Hepatocyte (in vitro differentiated cells): Measurements from ENCODE around the gene SYNPR. TPM values are rescaled to one million over a fixed set of nuclear protein-coding genes. Genes with fewer than 3 reads are reported as not detected.
A peak's percentile ranks its signal among the peaks of the same experiment; 100 is the strongest.

Source experiments
- DNase-seq: peaks from one replicate; pipeline ENCODE4 v3.0.0-alpha.2; 2016; ENCODE audit warnings: low spot score
- H2AFZ ChIP-seq: fragments of 200-600 bp; sonication (generic); 2 replicates; pipeline ENCODE4 v1.6.0; 2016; ENCODE audit warnings: antibody characterized with exemption, mild to moderate bottlenecking
- H3K27ac ChIP-seq: fragments of 200-600 bp; sonication (generic); 2 replicates; pipeline ENCODE4 v1.5.1; 2016; ENCODE audit warnings: mild to moderate bottlenecking
- H3K27me3 ChIP-seq: fragments of 200-600 bp; sonication (generic); 2 replicates; pipeline ENCODE4 v1.6.1; 2016
- H3K36me3 ChIP-seq: fragments of 200-600 bp; sonication (generic); replicated peaks from 2 replicates; pipeline ENCODE4 v1.5.1; 2016; ENCODE audit warnings: low read depth; ENCODE audit not compliant: insufficient read depth
- H3K4me1 ChIP-seq: fragments of 200-600 bp; sonication (generic); 2 replicates; pipeline ENCODE4 v1.5.1; 2016; ENCODE audit warnings: mild to moderate bottlenecking, moderate library complexity; ENCODE audit not compliant: insufficient read depth
- H3K4me2 ChIP-seq: fragments of 200-600 bp; sonication (generic); 2 replicates; pipeline ENCODE4 v1.6.0; 2016
- H3K4me3 ChIP-seq: fragments of 200-600 bp; sonication (generic); 2 replicates; pipeline ENCODE4 v1.5.1; 2016; ENCODE audit warnings: mild to moderate bottlenecking
- H3K79me2 ChIP-seq: fragments of 200-600 bp; sonication (generic); 2 replicates; pipeline ENCODE4 v1.6.0; 2017; ENCODE audit warnings: mild to moderate bottlenecking
- H3K9me2 ChIP-seq: fragments of 200-600 bp; sonication (generic); replicated peaks from 2 replicates; pipeline ENCODE4 v1.6.0; 2017; ENCODE audit warnings: mild to moderate bottlenecking; ENCODE audit not compliant: insufficient read depth
- H3K9me3 ChIP-seq: fragments of 200-600 bp; sonication (generic); 2 replicates; pipeline ENCODE4 v1.5.1; 2016; ENCODE audit warnings: low read depth, mild to moderate bottlenecking
- H4K20me1 ChIP-seq: fragments of 200-600 bp; sonication (generic); 2 replicates; pipeline ENCODE4 v1.6.0; 2016; ENCODE audit warnings: mild to moderate bottlenecking; ENCODE audit not compliant: insufficient read depth, poor library complexity, severe bottlenecking
- EZH2 ChIP-seq: fragments of 200-600 bp; sonication (generic); IDR thresholded peaks from 2 replicates; pipeline ENCODE4 v1.6.1; 2016; ENCODE audit warnings: antibody characterized with exemption, mild to moderate bottlenecking, borderline replicate concordance
- EZH2phosphoT487 ChIP-seq: fragments of 200-600 bp; sonication (generic); IDR thresholded peaks from one replicate; pipeline ENCODE4 v1.6.1; 2018; ENCODE audit warnings: antibody characterized with exemption, mild to moderate bottlenecking, low read depth, moderate library complexity; ENCODE audit not compliant: unreplicated experiment, severe bottlenecking
- WGBS: methylation state at CpG from one replicate; pipeline ENCODE4 v1.1.6; 2016; ENCODE audit warnings: low lambda C conversion rate; ENCODE audit errors: missing lambda C conversion rate; 5-methylcytosine and 5-hydroxymethylcytosine counted together
- polyA plus RNA-seq: library from polyadenylated mRNA; unstranded; fragments of >200 nt; fragmentation: Nextera tagmentation; extraction: Ambion mirVana; gene quantifications from 2 replicates; pipeline ENCODE4 v1.2.1, GENCODE V29; 2016
- total RNA-seq: library from RNA; depleted of rRNA; stranded (reverse); fragments of >200 nt; gene quantifications from 2 replicates; pipeline ENCODE4 v1.2.3, GENCODE V29; 2014
- TF ChIP-seq, protein P1 (sequence below): fragments of 200-600 bp; sonication (generic); IDR thresholded peaks from 2 replicates; pipeline ENCODE4 v1.5.1; 2016; ENCODE audit warnings: antibody characterized with exemption, mild to moderate bottlenecking; ENCODE audit not compliant: poor library complexity

SYNPR gene
- total and polyA plus RNA-seq, 2 experiments from 2014 or later = 0.37 TPM; not detected in 1

GRCh38 chr3:63400246-63400860, 122.2 kb downstream of the SYNPR start:
- no peak overlapping the region for H3K4me3 ChIP-seq
- no peaks in the 10 kb centered on the region for H3K79me2 ChIP-seq
- no peaks in the 10 kb centered on the region for H3K27me3 ChIP-seq
- H3K4me1 ChIP-seq = no peaks in the 10 kb centered on the region
- no peaks in the 10 kb centered on the region for H4K20me1 ChIP-seq
- no peak overlapping the region for H3K27ac ChIP-seq
- no peak for TF ChIP-seq EZH2
- no peak overlapping the region for H3K4me2 ChIP-seq
- H3K9me2 ChIP-seq = no peaks in the 10 kb centered on the region
- no peak overlapping the region for H2AFZ ChIP-seq
- WGBS = 74% methylated on average over 6 of the region's 6 CpGs
- peak; percentile 9 for DNase-seq
- H3K9me3 ChIP-seq = no peaks in the 10 kb centered on the region
- no peaks in the 10 kb centered on the region for H3K36me3 ChIP-seq

GRCh38 chr3:63405882-63406281, 127.8 kb downstream of the SYNPR start:
- no peak overlapping the region for H3K4me2 ChIP-seq
- no peak overlapping the region for H2AFZ ChIP-seq
- no peaks in the 10 kb centered on the region for H3K79me2 ChIP-seq
- WGBS = 80% methylated on average over 3 of the region's 3 CpGs
- no peaks in the 10 kb centered on the region for H3K4me1 ChIP-seq
- no peaks in the 10 kb centered on the region for H4K20me1 ChIP-seq
- no peaks in the 10 kb centered on the region for H3K9me3 ChIP-seq
- TF ChIP-seq, protein P1, sequence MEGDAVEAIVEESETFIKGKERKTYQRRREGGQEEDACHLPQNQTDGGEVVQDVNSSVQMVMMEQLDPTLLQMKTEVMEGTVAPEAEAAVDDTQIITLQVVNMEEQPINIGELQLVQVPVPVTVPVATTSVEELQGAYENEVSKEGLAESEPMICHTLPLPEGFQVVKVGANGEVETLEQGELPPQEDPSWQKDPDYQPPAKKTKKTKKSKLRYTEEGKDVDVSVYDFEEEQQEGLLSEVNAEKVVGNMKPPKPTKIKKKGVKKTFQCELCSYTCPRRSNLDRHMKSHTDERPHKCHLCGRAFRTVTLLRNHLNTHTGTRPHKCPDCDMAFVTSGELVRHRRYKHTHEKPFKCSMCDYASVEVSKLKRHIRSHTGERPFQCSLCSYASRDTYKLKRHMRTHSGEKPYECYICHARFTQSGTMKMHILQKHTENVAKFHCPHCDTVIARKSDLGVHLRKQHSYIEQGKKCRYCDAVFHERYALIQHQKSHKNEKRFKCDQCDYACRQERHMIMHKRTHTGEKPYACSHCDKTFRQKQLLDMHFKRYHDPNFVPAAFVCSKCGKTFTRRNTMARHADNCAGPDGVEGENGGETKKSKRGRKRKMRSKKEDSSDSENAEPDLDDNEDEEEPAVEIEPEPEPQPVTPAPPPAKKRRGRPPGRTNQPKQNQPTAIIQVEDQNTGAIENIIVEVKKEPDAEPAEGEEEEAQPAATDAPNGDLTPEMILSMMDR = no peak
- TF ChIP-seq EZH2phosphoT487 (no peak), EZH2 (no peak)
- no peak overlapping the region for H3K4me3 ChIP-seq
- no peaks in the 10 kb centered on the region for H3K27me3 ChIP-seq
- H3K9me2 ChIP-seq = no peaks in the 10 kb centered on the region
- H3K27ac ChIP-seq = no peak overlapping the region
- H3K36me3 ChIP-seq = no peaks in the 10 kb centered on the region
- DNase-seq = no peak

- Histone ChIP-seq H3K9me2 (no peaks in the 10 kb centered on the region), H3K4me3 (no peak overlapping the region), H3K27ac (no peak overlapping the region), H3K79me2 (no peaks in the 10 kb centered on the region), H3K4me2 (no peak overlapping the region), H3K4me1 (no peaks in the 10 kb centered on the region), H3K27me3 (no peaks in the 10 kb centered on the region), H4K20me1 (no peaks in the 10 kb centered on the region), H3K9me3 (no peaks in the 10 kb centered on the region), H2AFZ (no peak overlapping the region), H3K36me3 (no peaks in the 10 kb centered on the region)
- TF ChIP-seq EZH2 = no peak
- TF ChIP-seq, protein P1 = no peak
- TF ChIP-seq EZH2phosphoT487 = no peak
- no peak for DNase-seq
These were observed 135.4 kb downstream of the SYNPR start for GRCh38 chr3:63413523-63413922.

DNA sequence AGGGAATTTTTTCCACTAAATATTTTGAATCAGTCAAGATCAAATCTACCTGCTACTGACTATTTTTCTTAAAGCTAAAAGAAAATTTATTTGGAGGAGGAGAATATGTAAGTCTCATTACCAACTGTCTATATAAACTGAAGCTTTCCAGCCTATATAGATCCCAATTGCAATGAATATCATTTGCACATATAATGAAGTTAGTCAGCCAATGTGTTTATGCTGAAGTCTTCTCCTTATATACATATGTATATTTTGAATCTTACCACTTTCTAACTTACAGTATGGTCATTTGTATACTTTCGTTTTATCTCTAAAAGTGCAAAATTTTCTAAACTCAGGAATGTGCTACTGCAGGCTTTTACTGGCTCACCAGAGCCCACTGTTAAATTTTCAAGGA, 136.5 kb downstream of the SYNPR start:
- H3K4me1 ChIP-seq = no peaks in the 10 kb centered on the region
- no peaks in the 10 kb centered on the region for H4K20me1 ChIP-seq
- H2AFZ ChIP-seq = no peak overlapping the region
- DNase-seq = no peak
- no peaks in the 10 kb centered on the region for H3K9me2 ChIP-seq
- no peaks in the 10 kb centered on the region for H3K36me3 ChIP-seq
- no peaks in the 10 kb centered on the region for H3K79me2 ChIP-seq
- TF ChIP-seq EZH2phosphoT487 (no peak), EZH2 (no peak)
- TF ChIP-seq, protein P1 = no peak
- WGBS = 60% methylated on average over 1 of the region's 1 CpG
- no peak overlapping the region for H3K27ac ChIP-seq
- H3K27me3 ChIP-seq = no peaks in the 10 kb centered on the region
- H3K9me3 ChIP-seq = no peaks in the 10 kb centered on the region
- no peak overlapping the region for H3K4me3 ChIP-seq
- no peak overlapping the region for H3K4me2 ChIP-seq
